BE2C (cell line): ENCODE measurements around the gene METTL9.
"Not testable (repeated sequence)": the region's sequence is repeated elsewhere in the genome, so short reads cannot be mapped to it uniquely, and the experiment has no call there.

Experiments used
- DNase-seq: peaks from one replicate; pipeline ENCODE4 v3.0.0-alpha.2; 2020
- H3K27me3 ChIP-seq: fragments of 250-450 bp; sonication (Bioruptor Pico); 2 replicates; pipeline ENCODE4 v1.5.1; 2020; ENCODE audit warnings: mild to moderate bottlenecking
- H3K36me3 ChIP-seq: fragments of 250-450 bp; sonication (Bioruptor Pico); 2 replicates; pipeline ENCODE4 v1.5.1; 2020; ENCODE audit warnings: mild to moderate bottlenecking
- H3K4me1 ChIP-seq: fragments of 250-450 bp; sonication (Bioruptor Pico); 2 replicates; pipeline ENCODE4 v1.5.1; 2020
- H3K4me3 ChIP-seq: 2 replicates; pipeline ENCODE4 v1.5.1; 2011; ENCODE audit warnings: low read depth, low read length
- H3K9me3 ChIP-seq: fragments of 250-450 bp; sonication (Bioruptor Pico); 2 replicates; pipeline ENCODE4 v1.5.1; 2020
- CTCF ChIP-seq: IDR thresholded peaks from 2 replicates; pipeline ENCODE4 v1.5.1; 2012; ENCODE audit warnings: mild to moderate bottlenecking, low read depth, low read length

Gene METTL9

GRCh38 chr16:21628121-21628726 is 28.8 kb downstream of the METTL9 start:
- no peak overlapping the region for H3K4me3 ChIP-seq
- H3K27me3 ChIP-seq, result no peaks in the 10 kb centered on the region
- peaks cover 38% of the 10 kb centered on the region for H3K36me3 ChIP-seq
- H3K4me1 ChIP-seq, result peaks cover 12% of the 10 kb centered on the region
- no peak for DNase-seq
- H3K9me3 ChIP-seq, result no peaks in the 10 kb centered on the region
- no peak for TF ChIP-seq CTCF

- DNase-seq, result no peak
- no peak overlapping the region for H3K4me3 ChIP-seq
- H3K9me3 ChIP-seq, result no peaks in the 10 kb centered on the region
- peaks cover 12% of the 10 kb centered on the region for H3K4me1 ChIP-seq
- TF ChIP-seq CTCF, result no peak
- peaks cover 38% of the 10 kb centered on the region for H3K36me3 ChIP-seq
- H3K27me3 ChIP-seq, result no peaks in the 10 kb centered on the region
Observed at GRCh38 chr16:21628772-21629171, 29.4 kb downstream of the METTL9 start.

- H3K27me3 ChIP-seq, H3K4me3 ChIP-seq, H3K9me3 ChIP-seq, DNase-seq: not testable (repeated sequence)
- Histone ChIP-seq H3K36me3 (peaks cover 31% of the 10 kb centered on the region), H3K4me1 (peaks cover 12% of the 10 kb centered on the region)
Observed at GRCh38 chr16:21629616-21630539, 30.5 kb downstream of the METTL9 start.

DNA sequence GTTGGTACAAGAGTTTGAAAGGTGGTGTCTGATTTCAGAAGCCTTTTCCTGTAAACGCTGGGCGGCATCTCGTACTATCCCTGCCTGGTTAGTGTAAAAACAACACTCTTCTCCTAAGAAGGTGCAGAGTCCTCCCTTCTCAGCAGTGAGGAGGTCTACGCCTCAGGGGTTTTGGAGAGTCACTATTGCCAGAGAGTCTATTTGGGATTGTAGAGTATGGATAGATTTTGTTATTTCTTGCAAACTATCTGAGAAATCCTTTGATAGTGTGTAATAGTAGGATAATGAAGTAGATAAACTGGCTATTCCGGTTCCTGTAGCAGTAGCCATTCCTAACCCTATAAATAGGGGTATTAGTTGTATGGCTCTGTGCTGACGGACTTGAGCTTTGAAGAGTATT is 31.5 kb downstream of the METTL9 start:
- H3K36me3 ChIP-seq, result peaks cover 26% of the 10 kb centered on the region
- H3K9me3 ChIP-seq, H3K4me1 ChIP-seq, DNase-seq, H3K4me3 ChIP-seq, H3K27me3 ChIP-seq: not testable (repeated sequence)

DNA sequence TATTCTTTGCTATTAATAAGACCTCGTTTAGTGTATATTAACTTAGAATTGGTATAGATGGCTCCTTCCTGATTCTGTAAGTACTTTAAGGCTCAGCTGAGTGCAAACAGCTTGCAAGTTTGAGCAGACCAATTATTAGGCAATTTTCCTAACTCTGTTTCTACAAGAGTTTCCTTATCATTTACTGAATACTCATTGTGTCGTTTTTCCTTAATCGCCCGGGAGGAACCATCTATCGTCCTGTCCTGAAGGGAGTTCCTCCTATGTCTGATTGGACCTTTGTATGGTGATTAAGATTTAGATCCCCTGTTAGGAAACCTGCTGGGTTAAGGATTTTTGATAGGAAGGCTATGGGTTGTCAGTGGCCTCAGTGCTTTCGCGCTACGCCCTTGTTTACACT is 32.0 kb downstream of the METTL9 start:
- H3K9me3 ChIP-seq, H3K27me3 ChIP-seq, H3K4me3 ChIP-seq, H3K4me1 ChIP-seq, DNase-seq: not testable (repeated sequence)
- peaks cover 26% of the 10 kb centered on the region for H3K36me3 ChIP-seq

DNA sequence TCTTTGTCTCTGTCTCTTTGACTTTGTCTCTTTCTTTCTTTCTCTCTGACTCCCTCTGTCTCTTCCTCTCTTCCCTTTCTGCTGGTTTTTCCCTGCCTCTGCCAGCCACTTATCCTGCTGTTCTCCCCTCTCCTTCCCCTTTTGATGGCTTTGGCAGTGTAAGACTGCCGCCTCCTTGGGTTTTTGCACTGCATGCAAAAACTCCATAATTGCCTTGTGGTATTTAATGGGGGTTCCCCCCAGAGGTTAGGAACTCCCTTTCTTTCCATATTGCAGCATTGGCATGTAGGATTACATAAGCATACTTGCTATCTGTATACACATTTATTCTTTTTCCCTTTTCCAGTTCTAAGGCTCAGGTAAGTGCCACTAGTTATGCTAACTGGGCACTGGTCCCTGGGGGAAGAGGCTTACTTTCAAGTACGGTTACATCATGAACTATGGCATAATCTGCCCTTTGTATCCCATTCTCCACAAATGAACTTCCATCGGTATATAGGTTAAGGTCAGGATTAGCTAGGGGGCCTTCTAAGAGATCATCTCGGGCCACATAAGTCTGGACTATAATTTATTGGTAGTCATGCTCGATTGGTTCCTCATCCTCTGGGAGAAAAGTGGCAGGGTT is 32.7 kb downstream of the METTL9 start:
- not testable (repeated sequence) for H3K27me3 ChIP-seq, H3K4me1 ChIP-seq, DNase-seq, H3K4me3 ChIP-seq, H3K9me3 ChIP-seq
- H3K36me3 ChIP-seq, result peaks cover 26% of the 10 kb centered on the region

DNA sequence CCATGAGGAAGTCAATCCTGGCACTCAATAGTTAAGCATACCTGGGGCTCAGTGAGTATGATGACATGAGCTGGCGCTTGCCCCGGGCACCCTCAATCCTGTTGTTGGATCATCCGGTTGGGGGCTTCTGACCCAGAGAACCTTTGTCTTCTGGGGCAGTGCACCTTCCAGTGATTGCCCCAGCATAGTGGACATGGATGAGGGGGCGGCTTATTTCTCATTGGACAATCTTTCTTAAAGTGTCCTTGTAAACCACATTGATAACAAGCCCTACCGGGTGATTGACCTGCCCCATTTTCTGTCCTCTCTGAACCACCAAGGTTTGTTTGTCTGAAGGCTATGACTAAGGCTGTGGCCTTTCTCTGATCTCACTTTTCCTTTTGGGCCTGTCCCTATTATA is 34.8 kb downstream of the METTL9 start:
- no peaks in the 10 kb centered on the region for H3K27me3 ChIP-seq
- no peak overlapping the region for H3K4me3 ChIP-seq

DNA sequence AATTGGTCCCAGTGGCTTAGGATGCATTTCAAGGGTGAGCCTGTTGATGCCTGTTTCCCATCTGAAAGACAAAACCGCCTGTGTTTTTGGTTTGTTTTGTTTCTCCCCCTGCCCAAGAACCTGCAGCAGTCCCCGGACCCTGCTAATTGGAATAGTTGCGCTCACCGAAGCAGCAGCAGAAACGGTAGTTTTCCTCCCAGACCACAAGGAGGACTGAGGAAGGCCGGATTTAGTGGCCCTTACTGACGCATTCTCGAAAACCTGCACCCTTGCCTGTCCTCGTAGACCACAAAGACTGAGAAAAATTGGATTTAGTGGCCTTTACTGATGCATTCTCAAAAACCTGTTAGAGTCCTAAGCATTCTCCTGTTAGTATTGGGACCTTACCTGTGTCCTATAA is 36.3 kb downstream of the METTL9 start:
- H3K36me3 ChIP-seq, H3K4me3 ChIP-seq, DNase-seq, H3K27me3 ChIP-seq, H3K9me3 ChIP-seq, H3K4me1 ChIP-seq: not testable (repeated sequence)

More for the DNA sequence above, 34.8 kb downstream of the METTL9 start:
- Histone ChIP-seq H3K4me1 (no peaks in the 10 kb centered on the region), H3K36me3 (peaks cover 12% of the 10 kb centered on the region), H3K9me3 (no peaks in the 10 kb centered on the region; the same call in 1 of the 2 replicates)
- TF ChIP-seq CTCF, result no peak
- no peak for DNase-seq
